Prostate gland (tissue), 2 donors: ENCODE measurements around the gene TMEM250.

Experiments
- CTCF ChIP-seq, 4 experiments: fragments of 200-600 bp in 2 of 4; fragments of 450-650 bp in 2 of 4; sonication (generic) in 2 of 4; IDR thresholded peaks; 1 replicate in 3 of 4; 2 replicates in 1 of 4; pipeline ENCODE4 v1.5.1; 2016 to 2019; ENCODE audit warnings: antibody characterized with exemption in 4 of 4, mild to moderate bottlenecking in 2 of 4, moderate library complexity in 2 of 4
- POLR2A ChIP-seq: fragments of 450-650 bp; IDR thresholded peaks from one replicate; pipeline ENCODE4 v1.6.1; 2016; ENCODE audit warnings: antibody characterized with exemption, mild to moderate bottlenecking

DNA sequence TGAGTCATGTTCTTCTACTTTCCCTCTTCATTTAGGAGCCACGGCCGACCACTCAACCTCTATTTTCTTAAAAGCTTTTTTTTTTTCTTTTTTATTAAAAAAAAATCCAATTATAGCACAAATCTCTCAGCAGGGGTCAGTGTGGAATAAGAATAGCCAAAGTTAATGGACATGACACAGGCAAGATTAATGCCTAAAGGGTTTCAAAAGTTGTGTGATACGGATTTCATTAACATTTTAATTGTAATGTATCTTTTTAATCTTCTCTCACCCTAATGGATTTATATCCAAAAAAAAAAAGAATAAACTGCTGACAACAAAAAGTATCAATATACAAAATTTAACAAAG, 29.0 kb downstream of the TMEM250 start:
- TF ChIP-seq CTCF (IDR thresholded peaks at IDR 0.05): peak in 2 of 4 experiments; percentile 24 to 49
- no peak for TF ChIP-seq POLR2A
